ENCODE measurements around the gene KIF16B.

DNA sequence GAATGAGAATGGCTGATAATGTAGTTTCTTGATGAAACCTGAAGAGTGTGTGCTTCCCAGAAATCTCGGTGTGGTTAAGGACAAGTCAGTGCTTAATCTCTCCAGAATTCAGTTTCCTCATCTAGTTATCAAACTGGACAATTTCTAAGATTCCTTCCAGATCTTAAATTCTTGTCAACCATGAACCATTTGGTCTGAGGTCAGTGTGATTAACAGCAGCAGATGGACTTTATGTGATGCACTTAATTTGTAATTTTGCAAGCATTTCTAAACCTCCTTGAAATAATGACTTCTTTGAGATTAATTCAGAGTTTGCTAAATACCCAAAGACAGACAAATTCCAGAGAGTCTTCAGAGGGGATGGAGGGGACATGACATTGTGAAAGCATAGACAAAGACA is 160.3 kb downstream of the KIF16B start:
- TF ChIP-seq EZH2 (IDR thresholded peaks at IDR 0.05; ENCODE audit: borderline replicate concordance, low read length) (no peak), CTCF (conservative IDR thresholded peaks at IDR 0.05 in 1 of 2, IDR thresholded peaks at IDR 0.05 in 1 of 2; ENCODE audit: extremely low read depth in 1 of 2, insufficient read depth in 1 of 2, low read depth in 1 of 2, low read length in 2 of 2) (no peak)

Data from mammary epithelial cell (primary cell).